NB4 (cell line): ENCODE data around the gene TM4SF18.

Experiments
- CTCF ChIP-seq: IDR thresholded peaks from one replicate; pipeline ENCODE4 v1.5.1; 2012; ENCODE audit warnings: low read depth, low read length
- MAX ChIP-seq: IDR thresholded peaks from 2 replicates; pipeline ENCODE4 v1.6.1; 2011; ENCODE audit warnings: low read depth, low read length

GRCh38 chr3:149356044-149356592, 22.7 kb upstream of the TM4SF18 start:
- no peak for TF ChIP-seq CTCF
- TF ChIP-seq MAX: no peak
